Activated CD8-positive, alpha-beta T cell treated with anti-CD3 and anti-CD28 coated beads for 36 hours (primary cell): ENCODE results near the gene HTR2B. TPM values are rescaled to one million over a fixed set of nuclear protein-coding genes. Genes with fewer than 3 reads are reported as not detected.

Experiments
- ATAC-seq: fragments of 200-7000 bp; cut with Tn5 transposase; one replicate; pipeline ENCODE4 v1.10.0; 2021; ENCODE audit warnings: mild to moderate bottlenecking, moderate library complexity
- CTCF ChIA-PET: fragments of 350-600 bp; sonication (Branson Sonifier 250); formaldehyde crosslinking; loops from one replicate; lab custom pipeline; 2021; ENCODE audit warnings: antibody characterized with exemption; lab: Charles Lee
- POLR2A ChIA-PET: fragments of 350-600 bp; sonication (Branson Sonifier 250); formaldehyde crosslinking; loops from one replicate; lab custom pipeline; 2021; ENCODE audit warnings: antibody characterized with exemption; lab: Charles Lee
- DNase-seq: peaks from one replicate; pipeline ENCODE4 v3.0.0-alpha.2; 2020
- H3K27ac Mint-ChIP-seq: one replicate; pipeline ENCODE4 v1.8.0; 2021; ENCODE audit warnings: mild to moderate bottlenecking, mixed read lengths
- H3K27me3 Mint-ChIP-seq: one replicate; pipeline ENCODE4 v1.8.0; 2021; ENCODE audit warnings: mixed read lengths
- H3K36me3 Mint-ChIP-seq: one replicate; pipeline ENCODE4 v1.8.0; 2021; ENCODE audit warnings: low read depth, mixed read lengths
- H3K4me1 Mint-ChIP-seq: one replicate; pipeline ENCODE4 v1.8.0; 2021; ENCODE audit warnings: low read depth, mixed read lengths
- H3K4me3 Mint-ChIP-seq: one replicate; pipeline ENCODE4 v1.8.0; 2021; ENCODE audit warnings: mild to moderate bottlenecking, moderate library complexity, mixed read lengths
- H3K9me3 Mint-ChIP-seq: one replicate; pipeline ENCODE4 v1.8.0; 2021; ENCODE audit warnings: mixed read lengths
- intact Hi-C: fragments of 100-400 bp; cut with micrococcal nuclease; formaldehyde crosslinking; loops from one replicate; pipeline ENCODE4 v1.10.0; 2022
- total RNA-seq, 2 experiments: library from RNA; stranded (reverse); gene quantifications; one replicate each; pipeline ENCODE4 v1.2.3, GENCODE V29; 2021
- TF ChIP-seq, protein P1 (sequence below): fragments of 200-600 bp; IDR thresholded peaks from one replicate; pipeline ENCODE4 v1.8.0; 2022; ENCODE audit warnings: antibody characterized with exemption, mild to moderate bottlenecking

The HTR2B gene
- total RNA-seq, 2 experiments from 2014 or later: not detected

DNA sequence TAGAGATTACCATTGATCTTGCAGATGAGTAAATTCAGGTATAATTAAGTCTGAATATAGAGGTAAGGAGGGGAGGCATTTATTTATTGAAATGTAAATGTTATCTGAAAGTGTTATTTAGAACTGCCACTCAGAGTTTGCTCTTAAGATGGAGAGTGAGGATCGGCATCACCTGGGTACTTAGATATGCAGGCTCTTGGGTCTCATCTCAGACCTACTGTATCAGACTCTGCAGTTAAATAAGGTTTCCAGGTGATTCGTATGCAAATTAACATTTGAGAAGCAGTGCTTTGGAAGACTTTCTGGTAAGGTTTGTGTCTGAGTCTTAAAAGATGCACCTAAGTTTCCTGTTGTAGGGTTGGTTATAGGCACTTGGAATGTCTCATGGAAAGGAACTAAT is 9.2 kb downstream of the HTR2B start:
- peaks cover 2% of the 10 kb centered on the region for H3K4me1 Mint-ChIP-seq
- ATAC-seq: no peak
- intact Hi-C loops: no loop called here
- POLR2A ChIA-PET: no interaction called here
- TF ChIP-seq, protein P1, sequence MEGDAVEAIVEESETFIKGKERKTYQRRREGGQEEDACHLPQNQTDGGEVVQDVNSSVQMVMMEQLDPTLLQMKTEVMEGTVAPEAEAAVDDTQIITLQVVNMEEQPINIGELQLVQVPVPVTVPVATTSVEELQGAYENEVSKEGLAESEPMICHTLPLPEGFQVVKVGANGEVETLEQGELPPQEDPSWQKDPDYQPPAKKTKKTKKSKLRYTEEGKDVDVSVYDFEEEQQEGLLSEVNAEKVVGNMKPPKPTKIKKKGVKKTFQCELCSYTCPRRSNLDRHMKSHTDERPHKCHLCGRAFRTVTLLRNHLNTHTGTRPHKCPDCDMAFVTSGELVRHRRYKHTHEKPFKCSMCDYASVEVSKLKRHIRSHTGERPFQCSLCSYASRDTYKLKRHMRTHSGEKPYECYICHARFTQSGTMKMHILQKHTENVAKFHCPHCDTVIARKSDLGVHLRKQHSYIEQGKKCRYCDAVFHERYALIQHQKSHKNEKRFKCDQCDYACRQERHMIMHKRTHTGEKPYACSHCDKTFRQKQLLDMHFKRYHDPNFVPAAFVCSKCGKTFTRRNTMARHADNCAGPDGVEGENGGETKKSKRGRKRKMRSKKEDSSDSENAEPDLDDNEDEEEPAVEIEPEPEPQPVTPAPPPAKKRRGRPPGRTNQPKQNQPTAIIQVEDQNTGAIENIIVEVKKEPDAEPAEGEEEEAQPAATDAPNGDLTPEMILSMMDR: no peak
- H3K9me3 Mint-ChIP-seq: no peaks in the 10 kb centered on the region
- H3K4me3 Mint-ChIP-seq: no peak overlapping the region
- peaks cover 20% of the 10 kb centered on the region for H3K36me3 Mint-ChIP-seq
- DNase-seq: no peak
- no peak overlapping the region for H3K27ac Mint-ChIP-seq
- CTCF ChIA-PET: no interaction called here
- H3K27me3 Mint-ChIP-seq: no peaks in the 10 kb centered on the region

DNA sequence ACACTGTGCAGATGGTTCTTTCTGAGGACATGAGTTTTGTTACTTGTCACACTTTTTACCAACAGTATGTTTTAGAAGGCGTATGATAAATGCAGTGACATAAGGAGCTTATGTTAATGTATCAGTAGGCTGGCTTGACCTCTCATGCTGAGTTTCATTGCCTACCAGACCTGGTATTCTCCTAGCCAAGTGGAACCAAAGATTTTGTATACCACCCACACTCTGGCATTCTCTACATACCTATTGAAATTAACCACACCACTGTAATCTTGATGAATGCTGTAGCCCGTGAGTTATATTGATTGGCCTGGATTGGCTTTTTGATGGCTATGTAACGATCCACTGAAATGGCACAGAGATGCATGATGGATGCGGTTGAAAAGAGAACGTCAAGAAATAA is 11.4 kb downstream of the HTR2B start:
- Mint-ChIP-seq H3K36me3 (peaks cover 36% of the 10 kb centered on the region), H3K4me1 (peaks cover 2% of the 10 kb centered on the region), H3K27ac (no peak overlapping the region), H3K4me3 (no peak overlapping the region), H3K27me3 (no peaks in the 10 kb centered on the region), H3K9me3 (no peaks in the 10 kb centered on the region)
- TF ChIP-seq, protein P1: no peak
- DNase-seq (no peak), ATAC-seq (no peak)
- ChIA-PET CTCF (no interaction called here), POLR2A (no interaction called here)
- intact Hi-C loops: no loop called here

DNA sequence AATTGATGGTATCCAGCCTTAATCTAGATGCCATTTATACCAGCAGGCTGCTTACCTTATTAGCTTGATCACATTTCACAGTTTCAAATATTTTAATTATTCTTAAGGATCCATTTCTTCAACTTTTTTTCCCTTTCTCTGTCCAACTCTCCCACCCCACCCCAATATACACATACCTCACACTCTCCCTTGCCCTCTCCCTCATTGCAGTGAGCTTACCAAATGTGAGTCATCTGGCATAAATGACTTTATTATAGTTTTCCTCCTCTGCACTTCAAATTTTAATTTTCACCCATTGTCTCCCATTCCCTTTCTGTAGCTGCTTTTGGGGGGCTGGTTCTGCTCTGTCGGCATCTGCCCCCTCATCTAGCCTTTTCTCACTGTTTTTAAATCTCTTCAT is 12.9 kb downstream of the HTR2B start:
- ChIA-PET POLR2A (no interaction called here), CTCF (interaction anchor here (1.4 to 1.6 kb wide), 2 partner anchors 9 to 14 kb away, joined by 3 to 6 read pairs; no protein-coding TSS in a partner anchor)
- no peaks in the 10 kb centered on the region for H3K27me3 Mint-ChIP-seq
- DNase-seq: no peak
- H3K9me3 Mint-ChIP-seq: no peaks in the 10 kb centered on the region
- no peak for ATAC-seq
- H3K36me3 Mint-ChIP-seq: peaks cover 43% of the 10 kb centered on the region
- peaks cover 2% of the 10 kb centered on the region for H3K4me1 Mint-ChIP-seq
- TF ChIP-seq, protein P1: no peak
- no peak overlapping the region for H3K4me3 Mint-ChIP-seq
- intact Hi-C loops: no loop called here
- H3K27ac Mint-ChIP-seq: no peak overlapping the region

DNA sequence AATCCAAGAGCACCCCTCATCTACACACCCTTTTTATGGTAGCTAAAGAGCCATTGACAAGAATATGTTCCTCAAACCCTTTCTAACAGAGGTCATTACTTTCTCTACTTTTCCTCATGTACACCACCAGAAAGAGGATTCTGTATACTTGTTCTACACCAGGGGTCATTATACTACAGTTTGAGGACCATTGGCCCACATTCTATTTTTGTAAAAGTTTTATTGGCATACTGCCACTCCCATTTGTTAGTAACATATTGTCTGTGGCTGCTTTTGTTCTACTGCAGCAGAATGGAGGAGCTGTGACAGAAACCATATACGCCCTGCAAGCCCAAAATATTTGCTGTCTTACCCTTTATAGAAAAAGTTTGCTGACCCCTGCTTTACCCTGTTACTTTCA is 14.3 kb downstream of the HTR2B start:
- DNase-seq (no peak), ATAC-seq (no peak)
- ChIA-PET POLR2A (no interaction called here), CTCF (no interaction called here)
- Mint-ChIP-seq H3K4me1 (peaks cover 5% of the 10 kb centered on the region), H3K36me3 (peaks cover 43% of the 10 kb centered on the region), H3K9me3 (no peaks in the 10 kb centered on the region), H3K4me3 (no peak overlapping the region), H3K27me3 (no peaks in the 10 kb centered on the region), H3K27ac (no peak overlapping the region)
- TF ChIP-seq, protein P1: no peak
- intact Hi-C loops: no loop called here

DNA sequence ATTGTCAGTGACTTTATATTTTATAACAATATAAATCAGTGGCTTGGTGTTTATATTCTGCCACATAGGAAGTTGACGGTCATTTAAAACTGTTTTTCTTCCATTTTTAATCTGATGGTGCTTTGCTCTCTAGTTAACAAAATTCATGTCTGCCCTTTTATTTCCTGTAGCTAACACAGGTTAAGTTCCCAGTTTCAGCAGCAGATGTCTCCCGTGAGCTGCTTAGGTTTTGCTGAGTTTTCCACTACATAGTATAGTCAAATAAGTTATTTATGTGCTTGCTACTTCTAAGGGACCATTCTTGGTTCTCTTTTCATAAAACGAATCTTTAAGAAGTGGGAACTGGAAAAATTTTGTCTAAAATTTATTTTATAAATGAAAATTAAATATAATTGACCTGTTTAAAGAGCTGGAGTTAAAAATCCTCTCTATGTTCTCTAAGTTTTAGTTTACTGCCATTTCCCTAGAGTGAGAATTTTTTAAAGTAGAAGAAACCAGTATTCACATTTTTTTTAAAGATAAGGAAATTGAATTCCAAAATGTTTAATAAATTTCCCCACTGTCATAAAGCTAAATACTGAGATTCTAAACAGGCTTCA is 20.6 kb downstream of the HTR2B start:
- H3K36me3 Mint-ChIP-seq: peaks cover 36% of the 10 kb centered on the region
- intact Hi-C loops: no loop called here
- H3K4me3 Mint-ChIP-seq: no peak overlapping the region
- peak; percentile 92 for ATAC-seq
- H3K9me3 Mint-ChIP-seq: peaks cover 13% of the 10 kb centered on the region
- peaks cover 11% of the 10 kb centered on the region for H3K4me1 Mint-ChIP-seq
- ChIA-PET CTCF (interaction anchor here (0.7 to 4.2 kb wide), 26 partner anchors 9 to 348 kb away, joined by 3 to 22 read pairs (median 4); partner anchors contain the start of gene HTR2B), POLR2A (interaction anchor here (1.2 kb wide), 1 partner anchor 347 kb away, joined by 4 read pairs; no protein-coding TSS in a partner anchor)
- TF ChIP-seq, protein P1: peak; percentile 80
- H3K27me3 Mint-ChIP-seq: no peaks in the 10 kb centered on the region
- peak; percentile 76 for DNase-seq
- no peak overlapping the region for H3K27ac Mint-ChIP-seq
